Skin epidermis (tissue), 12 donors: Measurements from ENCODE around the gene DNM3.
"Not testable (repeated sequence)": the region's sequence is repeated elsewhere in the genome, so short reads cannot be mapped to it uniquely, and the experiment has no call there.

ENCODE experiments used
- H3K27ac ChIP-seq, 21 experiments: fragments of 200-600 bp; sonication (generic) in 11 of 21; one replicate each; pipeline ENCODE4 v1.5.0; 2020; ENCODE audit warnings: mild to moderate bottlenecking in 3 of 21, inconsistent platforms in 2 of 21, moderate library complexity in 2 of 21
- H3K4me3 ChIP-seq, 7 experiments: fragments of 200-600 bp; sonication (generic) in 2 of 7; one replicate each; pipeline ENCODE4 v1.5.0; 2020; ENCODE audit warnings: inconsistent platforms in 2 of 7, mild to moderate bottlenecking in 2 of 7, moderate library complexity in 1 of 7

DNM3 gene

GRCh38 chr1:172431721-172432192, 590.5 kb downstream of the DNM3 start:
- peak overlapping the region in 18 of 21 experiments; percentile 10 to 83 (median 69) for H3K27ac ChIP-seq
- no peak overlapping the region for H3K4me3 ChIP-seq

- H3K27ac ChIP-seq, H3K4me3 ChIP-seq: not testable (repeated sequence)
Observed at GRCh38 chr1:172437183-172437582, 595.9 kb downstream of the DNM3 start.

DNA sequence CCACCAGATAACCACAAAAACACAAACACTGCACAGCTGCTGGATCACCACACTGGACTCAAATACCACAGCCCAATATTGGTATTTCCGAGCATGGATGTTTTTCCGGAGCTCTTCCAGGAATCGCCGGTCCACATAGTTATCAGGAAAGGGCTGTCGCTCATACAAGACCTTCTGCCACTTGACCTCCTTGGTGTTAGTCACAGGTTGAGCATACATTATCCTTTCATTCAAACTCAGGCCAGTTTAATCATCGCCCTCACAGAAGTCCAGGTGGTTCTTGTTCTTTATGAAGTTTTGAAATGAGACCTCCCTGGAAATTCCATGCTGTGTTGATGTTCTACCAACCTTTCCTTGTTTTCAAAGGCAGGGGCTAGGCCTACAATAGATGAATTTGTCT, 601.1 kb downstream of the DNM3 start:
- no peak overlapping the region for H3K4me3 ChIP-seq

GRCh38 chr1:172442843-172443565, 601.7 kb downstream of the DNM3 start:
- Histone ChIP-seq H3K4me3 (peak overlapping the region; percentile 74 to 87 (median 83)), H3K27ac (peak overlapping the region in 20 of 21 experiments; percentile 82 to 99 (median 93))

More for the DNA sequence above, 601.1 kb downstream of the DNM3 start:
- peak overlapping the region in 1 of 21 experiments; percentile 95 for H3K27ac ChIP-seq

GRCh38 chr1:172443666-172444453, 602.6 kb downstream of the DNM3 start, which contains the start of gene PIGC:
TSS of gene PIGC (minus strand) at chr1:172444069. CDS start at chr1:172442622, 1,447 bp downstream.
- H3K27ac ChIP-seq: peak within 1 kb of the TSS; percentile 61 to 99 (median 93)
- H3K4me3 ChIP-seq: peak within 1 kb of the TSS; percentile 74 to 87 (median 83)

- peak overlapping the region in 1 of 21 experiments; percentile 5 for H3K27ac ChIP-seq
- no peak overlapping the region for H3K4me3 ChIP-seq
Observed at GRCh38 chr1:172446547-172446946, 605.2 kb downstream of the DNM3 start.

DNA sequence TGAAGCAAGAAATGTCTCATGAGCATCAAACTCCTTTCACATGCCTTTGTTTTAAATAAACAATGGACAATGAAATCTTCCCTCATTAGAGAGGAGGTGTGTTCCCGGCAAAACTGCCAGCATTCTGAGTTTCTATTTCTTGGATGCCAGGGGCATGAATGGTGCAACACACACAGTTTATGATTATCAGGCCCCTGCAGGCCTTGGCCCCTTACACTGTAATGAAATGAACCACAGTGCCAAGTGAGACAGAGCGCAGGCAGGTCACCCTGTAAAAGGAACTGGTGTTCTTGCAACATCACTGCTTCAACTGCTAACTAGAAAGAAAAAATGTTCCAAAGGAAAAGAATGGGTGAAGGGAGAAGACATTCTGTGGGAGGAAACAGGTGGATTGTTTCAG, 606.3 kb downstream of the DNM3 start:
- no peak overlapping the region for H3K4me3 ChIP-seq
- H3K27ac ChIP-seq: peak overlapping the region in 1 of 21 experiments; percentile 25

DNA sequence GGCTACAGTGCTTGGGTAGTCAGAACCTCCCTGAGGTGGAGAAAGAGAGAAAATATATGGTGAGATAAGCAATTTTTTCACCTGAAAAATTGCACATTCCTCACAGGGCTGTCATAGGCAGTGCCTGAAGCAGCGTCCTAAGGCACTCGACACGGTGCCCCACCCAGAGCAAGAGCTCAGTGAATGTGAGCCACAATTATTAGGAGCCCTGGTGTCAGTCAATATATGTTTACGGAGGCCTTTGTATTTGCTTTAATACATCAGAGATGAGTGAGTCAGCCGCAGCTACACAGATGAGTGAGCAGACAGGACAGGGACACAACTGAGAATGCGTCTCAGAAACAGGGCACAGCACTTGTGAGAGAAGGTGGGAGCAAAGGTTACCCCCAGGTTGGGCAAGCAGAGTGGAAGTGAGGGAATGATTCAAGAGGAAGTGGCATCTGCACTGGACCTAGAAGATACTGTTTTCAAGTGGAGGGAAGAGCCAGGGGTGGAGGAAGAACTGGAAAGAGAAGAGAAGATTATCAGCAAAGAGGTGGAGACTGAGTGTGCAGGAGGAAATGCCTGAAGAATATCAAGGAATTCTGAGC, 607.8 kb downstream of the DNM3 start:
- peak overlapping the region in 1 of 21 experiments; percentile 75 for H3K27ac ChIP-seq
- H3K4me3 ChIP-seq: no peak overlapping the region

- peak overlapping the region in 1 of 7 experiments; percentile 1 for H3K4me3 ChIP-seq
Observed at GRCh38 chr1:172449585-172450523, 608.6 kb downstream of the DNM3 start.

DNA sequence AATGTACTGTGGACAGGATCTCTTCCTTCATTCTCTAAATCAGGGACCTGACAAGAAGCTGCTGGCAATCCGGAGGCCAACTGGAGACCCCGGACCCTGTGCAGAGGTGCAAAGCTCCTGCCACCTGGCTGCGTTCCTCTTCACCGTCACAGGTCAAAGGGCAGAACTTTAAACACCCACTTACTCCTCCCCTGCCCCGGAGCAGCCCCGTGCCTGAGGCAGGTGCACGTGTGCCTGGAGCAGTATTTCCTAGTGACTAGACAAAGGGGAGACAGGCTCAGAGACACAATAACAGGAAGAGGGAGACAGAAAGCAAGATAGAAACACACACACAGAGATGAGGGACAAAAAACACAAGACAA, 609.2 kb downstream of the DNM3 start:
- Histone ChIP-seq H3K4me3 (no peak overlapping the region), H3K27ac (peak overlapping the region in 6 of 21 experiments; percentile 14 to 75 (median 33))

More at GRCh38 chr1:172449585-172450523, 608.6 kb downstream of the DNM3 start:
- H3K27ac ChIP-seq: peak overlapping the region in 6 of 21 experiments; percentile 14 to 75 (median 33)

DNA sequence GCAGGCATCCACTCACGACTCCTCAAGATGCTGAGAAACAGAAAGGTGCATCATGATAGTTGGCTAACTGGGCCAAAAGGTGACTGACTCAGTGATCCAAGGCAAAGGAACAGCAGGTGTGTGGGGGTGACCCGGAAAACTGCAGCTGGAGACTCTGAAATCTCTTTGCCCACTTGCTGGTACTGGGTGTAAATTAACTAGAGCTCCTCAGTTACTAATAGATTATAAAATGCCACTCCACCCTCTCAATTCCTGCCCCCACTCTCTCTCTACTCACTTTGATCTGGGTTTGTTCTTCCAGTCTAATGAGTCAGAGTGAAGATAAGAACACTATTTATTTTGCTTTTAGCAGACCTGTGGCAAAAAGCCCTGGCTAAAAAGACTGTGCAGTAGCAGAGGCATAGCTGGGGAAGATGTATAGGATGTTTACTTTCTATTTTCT, 609.7 kb downstream of the DNM3 start:
- peak overlapping the region in 2 of 21 experiments; percentile 18 to 75 for H3K27ac ChIP-seq
- H3K4me3 ChIP-seq: no peak overlapping the region

- Histone ChIP-seq H3K27ac (no peak overlapping the region), H3K4me3 (no peak overlapping the region)
Observed at GRCh38 chr1:172452536-172453152, 611.3 kb downstream of the DNM3 start.

DNA sequence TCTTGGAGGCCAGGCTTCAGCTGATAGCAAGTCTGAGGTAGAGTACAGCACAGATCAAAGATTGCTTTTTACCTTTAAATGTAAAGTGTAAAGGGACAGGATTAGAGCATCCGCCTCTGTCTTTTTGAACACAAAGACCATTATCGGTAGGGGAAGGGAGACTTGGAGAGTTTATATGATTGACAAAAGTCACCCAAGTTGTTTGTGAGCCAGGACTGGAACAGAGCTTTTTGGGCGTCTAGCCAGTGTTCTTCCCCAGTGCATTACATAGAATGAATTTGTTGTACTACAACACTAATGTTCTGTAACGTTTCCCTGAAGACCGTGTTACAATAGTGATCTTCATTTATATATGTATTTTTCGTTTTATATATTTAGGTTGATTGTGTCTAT, 611.9 kb downstream of the DNM3 start:
- Histone ChIP-seq H3K4me3 (no peak overlapping the region), H3K27ac (no peak overlapping the region)

- Histone ChIP-seq H3K4me3 (no peak overlapping the region), H3K27ac (no peak overlapping the region)
Observed at GRCh38 chr1:172453607-172454006, 612.3 kb downstream of the DNM3 start.

DNA sequence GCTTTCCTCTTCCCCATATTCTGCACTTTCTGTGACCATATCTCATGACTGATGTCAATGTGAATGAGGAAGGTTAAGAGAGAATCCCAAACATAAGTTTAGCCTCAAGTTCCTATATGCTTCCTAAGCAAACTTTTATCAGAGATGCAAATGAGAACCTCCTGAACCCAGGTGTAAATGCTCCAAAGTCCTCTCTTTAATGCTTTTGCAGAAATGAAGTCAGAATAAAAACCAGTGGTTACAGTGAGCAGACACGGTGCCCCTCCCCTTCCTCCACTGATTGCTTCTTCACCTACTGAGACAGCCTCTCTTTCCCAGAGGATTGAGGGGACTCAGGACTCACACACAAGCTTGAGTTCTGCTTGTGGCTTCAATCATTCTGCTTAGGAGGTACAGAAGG, 614.2 kb downstream of the DNM3 start:
- Histone ChIP-seq H3K4me3 (no peak overlapping the region), H3K27ac (no peak overlapping the region)

- Histone ChIP-seq H3K27ac (no peak overlapping the region), H3K4me3 (no peak overlapping the region)
Observed at GRCh38 chr1:172456344-172456769, 615.1 kb downstream of the DNM3 start.

DNA sequence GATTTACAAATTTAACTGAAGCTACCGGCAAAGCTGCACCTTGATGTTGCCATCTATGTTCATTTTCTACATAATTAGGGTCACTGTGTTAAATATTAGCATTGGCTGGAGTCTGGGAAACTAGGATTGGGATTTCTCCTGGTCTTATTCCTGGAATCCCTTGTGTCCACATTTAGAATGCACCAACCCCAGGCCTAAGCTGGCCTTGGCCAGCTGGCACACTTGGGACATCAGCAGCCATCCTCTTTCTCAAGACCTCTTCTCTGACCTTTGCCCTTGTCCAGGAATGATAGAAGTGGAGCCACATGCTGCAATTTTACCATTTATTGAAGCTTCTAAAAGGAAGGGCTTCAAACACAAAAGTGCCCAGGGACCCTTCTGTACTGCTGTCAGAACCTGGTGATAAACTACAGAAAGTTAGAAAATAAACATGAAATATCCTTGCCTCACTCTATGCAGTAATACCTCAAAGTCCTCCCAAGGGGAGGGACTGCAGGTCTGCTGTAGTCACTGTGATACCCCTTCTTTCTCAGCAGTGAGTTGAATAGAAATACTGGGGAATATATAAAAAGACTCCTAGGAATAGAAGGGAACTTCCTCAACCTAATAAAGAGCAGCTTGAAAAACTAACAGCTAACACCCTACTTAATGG, 616.3 kb downstream of the DNM3 start:
- no peak overlapping the region for H3K27ac ChIP-seq
- no peak overlapping the region for H3K4me3 ChIP-seq

- H3K4me3 ChIP-seq: no peak overlapping the region
- no peak overlapping the region for H3K27ac ChIP-seq
Observed at GRCh38 chr1:172460177-172460576, 618.9 kb downstream of the DNM3 start.
